ENCODE data around the gene KPNA4. TPM values are rescaled to one million over a fixed set of nuclear protein-coding genes. Genes with fewer than 3 reads are reported as not detected.

The KPNA4 gene
- total and polyA plus RNA-seq, 10 donors = 8.3 to 50.6 (median 36.0) TPM

- no peak for DNase-seq
- TF ChIP-seq POLR2AphosphoS5 (IDR thresholded peaks at IDR 0.05) (no peak), POLR2A (IDR thresholded peaks at IDR 0.05) (no peak)
- TF ChIP-seq, protein P1, sequence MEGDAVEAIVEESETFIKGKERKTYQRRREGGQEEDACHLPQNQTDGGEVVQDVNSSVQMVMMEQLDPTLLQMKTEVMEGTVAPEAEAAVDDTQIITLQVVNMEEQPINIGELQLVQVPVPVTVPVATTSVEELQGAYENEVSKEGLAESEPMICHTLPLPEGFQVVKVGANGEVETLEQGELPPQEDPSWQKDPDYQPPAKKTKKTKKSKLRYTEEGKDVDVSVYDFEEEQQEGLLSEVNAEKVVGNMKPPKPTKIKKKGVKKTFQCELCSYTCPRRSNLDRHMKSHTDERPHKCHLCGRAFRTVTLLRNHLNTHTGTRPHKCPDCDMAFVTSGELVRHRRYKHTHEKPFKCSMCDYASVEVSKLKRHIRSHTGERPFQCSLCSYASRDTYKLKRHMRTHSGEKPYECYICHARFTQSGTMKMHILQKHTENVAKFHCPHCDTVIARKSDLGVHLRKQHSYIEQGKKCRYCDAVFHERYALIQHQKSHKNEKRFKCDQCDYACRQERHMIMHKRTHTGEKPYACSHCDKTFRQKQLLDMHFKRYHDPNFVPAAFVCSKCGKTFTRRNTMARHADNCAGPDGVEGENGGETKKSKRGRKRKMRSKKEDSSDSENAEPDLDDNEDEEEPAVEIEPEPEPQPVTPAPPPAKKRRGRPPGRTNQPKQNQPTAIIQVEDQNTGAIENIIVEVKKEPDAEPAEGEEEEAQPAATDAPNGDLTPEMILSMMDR (IDR thresholded peaks at IDR 0.05 in 8 of 11, conservative IDR thresholded peaks at IDR 0.05 in 3 of 11) = no peak
- WGBS, 5 donors = 92 to 100% (median 100%) methylated on average over 1 of the region's 1 CpG
These were observed 21.7 kb upstream of the KPNA4 start for GRCh38 chr3:160587105-160587504.

GRCh38 chr3:160586679-160587078 is 21.3 kb upstream of the KPNA4 start:
- Histone ChIP-seq H3K9me3 (peaks cover 0 to 85% (median 53%) of the 10 kb centered on the region in 8 donors), H3K36me3 (no peaks in the 10 kb centered on the region), H3K27me3 (replicated peaks in 1 of 7) (no peaks in the 10 kb centered on the region), H3K27ac (no peak overlapping the region), H3K4me1 (no peaks in the 10 kb centered on the region), H3K4me3 (no peak overlapping the region)
- intact Hi-C loops (cut with DNase I; ENCODE audit: low total_unique reads) = no loop called here
- WGBS, 5 donors = 75 to 93% (median 78%) methylated on average over 3 of the region's 3 CpGs
- DNase-seq = no peak
- no peak for TF ChIP-seq POLR2AphosphoS5 (IDR thresholded peaks at IDR 0.05)
- no peak for TF ChIP-seq POLR2A (IDR thresholded peaks at IDR 0.05)
- TF ChIP-seq, protein P1 (IDR thresholded peaks at IDR 0.05 in 8 of 11, conservative IDR thresholded peaks at IDR 0.05 in 3 of 11) = no peak

More at GRCh38 chr3:160587105-160587504, 21.7 kb upstream of the KPNA4 start:
- Histone ChIP-seq H3K4me1 (no peaks in the 10 kb centered on the region), H3K27ac (no peak overlapping the region), H3K9me3 (peaks cover 1 to 85% (median 53%) of the 10 kb centered on the region in 8 donors), H3K36me3 (no peaks in the 10 kb centered on the region), H3K27me3 (replicated peaks in 1 of 7) (no peaks in the 10 kb centered on the region), H3K4me3 (no peak overlapping the region)
- intact Hi-C loops (cut with DNase I; ENCODE audit: low total_unique reads) = no loop called here

DNA sequence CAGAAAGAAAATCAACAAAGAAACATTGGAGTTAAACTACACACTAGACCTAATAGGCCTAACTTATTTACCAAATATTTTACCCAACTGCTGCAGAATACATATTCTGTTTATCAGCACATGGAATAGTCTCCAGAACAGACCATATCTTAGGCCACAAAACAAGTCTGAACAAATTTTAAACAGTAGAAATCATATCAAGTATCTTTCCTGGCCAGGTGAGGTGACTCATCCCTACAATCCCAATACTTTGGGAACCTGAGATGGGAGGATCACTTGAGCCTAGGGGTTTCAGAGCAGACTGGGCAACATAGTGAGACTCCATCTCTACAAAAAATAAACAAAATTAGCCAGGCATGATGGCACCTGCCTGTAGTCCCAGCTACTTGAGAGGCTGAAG is 18.1 kb upstream of the KPNA4 start:
- Histone ChIP-seq H3K9me3 (peaks cover 0 to 76% (median 45%) of the 10 kb centered on the region in 8 donors), H3K4me3 (no peak overlapping the region), H3K4me1 (no peaks in the 10 kb centered on the region), H3K27ac (no peak overlapping the region), H3K36me3 (no peaks in the 10 kb centered on the region), H3K27me3 (replicated peaks in 1 of 7) (peaks cover 0 to 4% (median 0%) of the 10 kb centered on the region in 7 donors)
- DNase-seq = no peak
- TF ChIP-seq, protein P1 (IDR thresholded peaks at IDR 0.05 in 8 of 11, conservative IDR thresholded peaks at IDR 0.05 in 3 of 11) = no peak
- no peak for TF ChIP-seq POLR2AphosphoS5 (IDR thresholded peaks at IDR 0.05)
- TF ChIP-seq POLR2A (IDR thresholded peaks at IDR 0.05) = no peak
- intact Hi-C loops (cut with DNase I; ENCODE audit: low total_unique reads) = no loop called here

- DNase-seq = no peak
- intact Hi-C loops (cut with DNase I; ENCODE audit: low total_unique reads) = no loop called here
- Histone ChIP-seq H3K27ac (no peak overlapping the region), H3K36me3 (no peaks in the 10 kb centered on the region), H3K27me3 (replicated peaks in 1 of 7) (peaks cover 0 to 4% (median 0%) of the 10 kb centered on the region in 7 donors), H3K4me3 (no peak overlapping the region), H3K9me3 (peaks cover 0 to 55% (median 31%) of the 10 kb centered on the region in 8 donors), H3K4me1 (no peaks in the 10 kb centered on the region)
- no peak for TF ChIP-seq POLR2AphosphoS5 (IDR thresholded peaks at IDR 0.05)
- no peak for TF ChIP-seq POLR2A (IDR thresholded peaks at IDR 0.05)
- TF ChIP-seq, protein P1 (IDR thresholded peaks at IDR 0.05 in 8 of 11, conservative IDR thresholded peaks at IDR 0.05 in 3 of 11) = no peak
- whole genome bisulfite sequencing, 5 donors = 93 to 100% (median 97%) methylated on average over 2 of the region's 2 CpGs
These were observed 15.6 kb upstream of the KPNA4 start for GRCh38 chr3:160580938-160581337.

Data from spleen (tissue), 11 donors.